HK-2 (cell line): ENCODE results near the gene XPA.
A peak's percentile ranks its signal among the peaks of the same experiment; 100 is the strongest.
"Not testable (repeated sequence)": the region's sequence is repeated elsewhere in the genome, so short reads cannot be mapped to it uniquely, and the experiment has no call there.

Experiments
- DNase-seq: peaks from one replicate; pipeline ENCODE4 v3.0.0-alpha.2; 2018; ENCODE audit not compliant: unreplicated experiment

The XPA gene

GRCh38 chr9:97696803-97697601 is at the start of gene XPA:
Gene XPA, minus strand, starts transcription at chr9:97697340. Its CDS starts 48 bp downstream, at chr9:97697292.
- peak; percentile 98 for DNase-seq

GRCh38 chr9:97744710-97745708 is 47.9 kb upstream of the XPA start:
- DNase-seq, result no peak

GRCh38 chr9:97744025-97744424 is 46.9 kb upstream of the XPA start:
- DNase-seq, result not testable (repeated sequence)

GRCh38 chr9:97742545-97742944 is 45.4 kb upstream of the XPA start:
- no peak for DNase-seq

- DNase-seq, result no peak
Observed at GRCh38 chr9:97741947-97742346, 44.8 kb upstream of the XPA start.

- no peak for DNase-seq
Observed at GRCh38 chr9:97740848-97741821, 44.0 kb upstream of the XPA start.

GRCh38 chr9:97737429-97737828 is 40.3 kb upstream of the XPA start:
- DNase-seq, result no peak

GRCh38 chr9:97735070-97735600 is 38.0 kb upstream of the XPA start:
- DNase-seq, result no peak

- DNase-seq, result no peak
Observed at GRCh38 chr9:97726716-97727115, 29.6 kb upstream of the XPA start.

GRCh38 chr9:97723819-97724218 is 26.7 kb upstream of the XPA start:
- DNase-seq, result no peak

- no peak for DNase-seq
Observed at GRCh38 chr9:97722331-97722730, 25.2 kb upstream of the XPA start.

- no peak for DNase-seq
Observed at GRCh38 chr9:97721396-97721795, 24.3 kb upstream of the XPA start.

GRCh38 chr9:97717866-97718265 is 20.7 kb upstream of the XPA start:
- no peak for DNase-seq

GRCh38 chr9:97714435-97714834 is 17.3 kb upstream of the XPA start:
- peak; percentile 57 for DNase-seq

- DNase-seq, result no peak
Observed at GRCh38 chr9:97711223-97711626, 14.1 kb upstream of the XPA start.

GRCh38 chr9:97710356-97711222 is 13.4 kb upstream of the XPA start:
- peak; percentile 47 for DNase-seq

- DNase-seq, result no peak
Observed at GRCh38 chr9:97706246-97706645, 9.1 kb upstream of the XPA start.

- no peak for DNase-seq
Observed at GRCh38 chr9:97705354-97705950, 8.3 kb upstream of the XPA start.

- no peak for DNase-seq
Observed at GRCh38 chr9:97704851-97705250, 7.7 kb upstream of the XPA start.

GRCh38 chr9:97704345-97704677 is 7.2 kb upstream of the XPA start:
- no peak for DNase-seq
